Prostate gland (tissue), 2 donors: Measurements from ENCODE around the gene TUBB2B. TPM values are rescaled to one million over a fixed set of nuclear protein-coding genes. Genes with fewer than 3 reads are reported as not detected.

Experiments
- DNase-seq: peaks from one replicate; pipeline ENCODE4 v3.0.0-alpha.2; 2019; ENCODE audit warnings: low spot score
- H3K27ac ChIP-seq, 2 donors: fragments of 200-600 bp; sonication (generic); 2 replicates each; pipeline ENCODE4 v1.5.1; 2017 to 2019
- H3K27me3 ChIP-seq: fragments of 200-600 bp; sonication (generic); replicated peaks from 2 replicates; pipeline ENCODE4 v1.5.1; 2019; ENCODE audit not compliant: insufficient read depth
- H3K36me3 ChIP-seq, 2 donors: fragments of 200-600 bp; sonication (generic); 1 replicate in 1 of 2; 2 replicates in 1 of 2; pipeline versions ENCODE4 v1.5.1 to v1.8.1; 2017 to 2019
- H3K4me1 ChIP-seq: fragments of 200-600 bp; sonication (generic); replicated peaks from 2 replicates; pipeline ENCODE4 v1.5.1; 2019
- H3K4me3 ChIP-seq, 2 donors: fragments of 200-600 bp; sonication (generic); 2 replicates each; pipeline ENCODE4 v1.5.1; 2017 to 2019
- H3K9me3 ChIP-seq: fragments of 200-600 bp; sonication (generic); 2 replicates; pipeline ENCODE4 v1.5.1; 2017
- POLR2A ChIP-seq: fragments of 450-650 bp; IDR thresholded peaks from one replicate; pipeline ENCODE4 v1.6.1; 2016; ENCODE audit warnings: antibody characterized with exemption, mild to moderate bottlenecking
- POLR2AphosphoS5 ChIP-seq: sonication (generic); formaldehyde crosslinking; IDR thresholded peaks from one replicate; pipeline ENCODE4 v1.6.1; 2017; ENCODE audit warnings: antibody characterized with exemption
- WGBS: methylation state at CpG from one replicate; pipeline ENCODE4 v1.1.5; 2018; 5-methylcytosine and 5-hydroxymethylcytosine counted together
- intact Hi-C: fragments of 100-400 bp; cut with DNase I; formaldehyde crosslinking; loops from one replicate; pipeline ENCODE4 v1.14.2; 2022
- total RNA-seq, 2 donors: library from RNA; depleted of rRNA; stranded (reverse); fragments of >200 nt; gene quantifications; one replicate each; pipeline ENCODE4 v1.1.0, GENCODE V29; 2016
- TF ChIP-seq, protein P1 (sequence below), 4 experiments: fragments of 200-600 bp in 2 of 4; fragments of 450-650 bp in 2 of 4; sonication (generic) in 2 of 4; IDR thresholded peaks; 1 replicate in 3 of 4; 2 replicates in 1 of 4; pipeline ENCODE4 v1.5.1; 2016 to 2019; ENCODE audit warnings: antibody characterized with exemption in 4 of 4, mild to moderate bottlenecking in 2 of 4, moderate library complexity in 2 of 4

The TUBB2B gene
- total RNA-seq, 2 donors from 2014 or later: 3.9 to 4.5 TPM

- 94% methylated on average over 2 of the region's 2 CpGs for WGBS
- no peak for TF ChIP-seq POLR2AphosphoS5
- no peak for TF ChIP-seq POLR2A
- TF ChIP-seq, protein P1, sequence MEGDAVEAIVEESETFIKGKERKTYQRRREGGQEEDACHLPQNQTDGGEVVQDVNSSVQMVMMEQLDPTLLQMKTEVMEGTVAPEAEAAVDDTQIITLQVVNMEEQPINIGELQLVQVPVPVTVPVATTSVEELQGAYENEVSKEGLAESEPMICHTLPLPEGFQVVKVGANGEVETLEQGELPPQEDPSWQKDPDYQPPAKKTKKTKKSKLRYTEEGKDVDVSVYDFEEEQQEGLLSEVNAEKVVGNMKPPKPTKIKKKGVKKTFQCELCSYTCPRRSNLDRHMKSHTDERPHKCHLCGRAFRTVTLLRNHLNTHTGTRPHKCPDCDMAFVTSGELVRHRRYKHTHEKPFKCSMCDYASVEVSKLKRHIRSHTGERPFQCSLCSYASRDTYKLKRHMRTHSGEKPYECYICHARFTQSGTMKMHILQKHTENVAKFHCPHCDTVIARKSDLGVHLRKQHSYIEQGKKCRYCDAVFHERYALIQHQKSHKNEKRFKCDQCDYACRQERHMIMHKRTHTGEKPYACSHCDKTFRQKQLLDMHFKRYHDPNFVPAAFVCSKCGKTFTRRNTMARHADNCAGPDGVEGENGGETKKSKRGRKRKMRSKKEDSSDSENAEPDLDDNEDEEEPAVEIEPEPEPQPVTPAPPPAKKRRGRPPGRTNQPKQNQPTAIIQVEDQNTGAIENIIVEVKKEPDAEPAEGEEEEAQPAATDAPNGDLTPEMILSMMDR (IDR thresholded peaks at IDR 0.05): no peak
- Histone ChIP-seq H3K4me1 (no peaks in the 10 kb centered on the region), H3K36me3 (no peaks in the 10 kb centered on the region), H3K27ac (no peak overlapping the region), H3K27me3 (no peaks in the 10 kb centered on the region), H3K9me3 (no peaks in the 10 kb centered on the region), H3K4me3 (no peak overlapping the region)
- DNase-seq: no peak
- intact Hi-C loops: no loop called here
Observed at GRCh38 chr6:3213334-3213695, 14.1 kb downstream of the TUBB2B start.

- H3K9me3 ChIP-seq: no peaks in the 10 kb centered on the region
- WGBS: 97% methylated on average over 6 of the region's 6 CpGs
- no peaks in the 10 kb centered on the region for H3K4me1 ChIP-seq
- no peak overlapping the region for H3K4me3 ChIP-seq
- DNase-seq: no peak
- intact Hi-C loops: no loop called here
- TF ChIP-seq, protein P1 (IDR thresholded peaks at IDR 0.05): no peak
- TF ChIP-seq POLR2A (no peak), POLR2AphosphoS5 (no peak)
- no peaks in the 10 kb centered on the region for H3K36me3 ChIP-seq
- no peak overlapping the region for H3K27ac ChIP-seq
- no peaks in the 10 kb centered on the region for H3K27me3 ChIP-seq
Observed at GRCh38 chr6:3212261-3212660, 15.2 kb downstream of the TUBB2B start.

DNA sequence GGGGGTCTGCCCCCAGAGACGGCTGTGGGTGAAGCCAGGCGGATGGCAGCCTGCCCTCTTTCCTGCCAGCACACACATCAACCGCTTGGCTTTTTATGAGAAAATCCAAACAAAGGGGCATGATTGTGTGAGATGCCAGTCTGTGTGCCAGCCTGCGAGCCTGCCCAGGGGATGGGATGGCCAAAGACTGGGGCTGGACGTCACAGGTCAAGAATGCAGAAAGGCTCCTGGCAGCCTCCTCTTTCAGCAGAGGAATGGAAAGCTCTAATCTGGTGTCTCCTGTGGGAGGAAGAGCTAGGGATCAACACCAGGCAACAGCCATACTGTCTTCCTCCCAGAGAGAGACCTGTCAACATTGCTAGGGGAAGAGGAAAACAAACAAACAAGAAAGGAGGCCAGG lies 15.8 kb downstream of the TUBB2B start:
- DNase-seq: no peak
- Histone ChIP-seq H3K27me3 (no peaks in the 10 kb centered on the region), H3K4me1 (no peaks in the 10 kb centered on the region), H3K4me3 (no peak overlapping the region), H3K36me3 (no peaks in the 10 kb centered on the region), H3K9me3 (no peaks in the 10 kb centered on the region), H3K27ac (no peak overlapping the region)
- intact Hi-C loops: no loop called here
- TF ChIP-seq, protein P1 (IDR thresholded peaks at IDR 0.05): no peak
- 36% methylated on average over 5 of the region's 5 CpGs for WGBS

DNA sequence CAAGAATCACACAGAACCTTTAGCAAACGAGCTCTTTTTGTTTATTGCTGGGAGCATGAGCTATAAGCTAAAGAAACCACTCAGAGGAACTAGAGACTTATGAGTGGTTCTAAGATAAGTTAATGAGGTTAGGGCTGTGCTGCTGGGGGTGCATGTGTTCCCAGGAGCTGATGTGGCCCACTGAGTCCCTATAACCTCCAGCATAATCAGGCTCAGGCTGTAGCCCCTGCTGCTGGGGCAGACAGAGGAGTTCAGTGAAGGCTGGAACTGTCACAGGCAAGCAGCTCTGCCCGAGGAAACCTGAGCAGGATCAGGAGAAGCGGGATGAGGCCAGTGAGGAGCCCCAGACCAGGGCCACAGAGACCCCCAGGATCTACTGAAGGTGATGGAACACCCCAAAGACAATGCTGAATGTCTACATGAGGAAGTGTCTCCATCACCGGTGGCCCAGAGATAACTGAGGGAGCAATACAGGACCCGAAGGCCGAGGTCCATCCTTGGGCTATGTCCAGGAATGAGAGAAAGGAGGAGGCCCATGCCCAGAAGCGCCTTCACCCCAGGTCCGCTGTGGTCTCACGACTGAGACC lies 17.3 kb downstream of the TUBB2B start:
- Histone ChIP-seq H3K4me1 (no peaks in the 10 kb centered on the region), H3K27me3 (no peaks in the 10 kb centered on the region), H3K36me3 (no peaks in the 10 kb centered on the region), H3K4me3 (no peak overlapping the region), H3K9me3 (no peaks in the 10 kb centered on the region), H3K27ac (no peak overlapping the region)
- intact Hi-C loops: no loop called here
- DNase-seq: no peak
- TF ChIP-seq, protein P1 (IDR thresholded peaks at IDR 0.05): no peak
- TF ChIP-seq POLR2AphosphoS5: no peak
- TF ChIP-seq POLR2A: no peak
- WGBS: 89% methylated on average over 9 of the region's 9 CpGs

DNA sequence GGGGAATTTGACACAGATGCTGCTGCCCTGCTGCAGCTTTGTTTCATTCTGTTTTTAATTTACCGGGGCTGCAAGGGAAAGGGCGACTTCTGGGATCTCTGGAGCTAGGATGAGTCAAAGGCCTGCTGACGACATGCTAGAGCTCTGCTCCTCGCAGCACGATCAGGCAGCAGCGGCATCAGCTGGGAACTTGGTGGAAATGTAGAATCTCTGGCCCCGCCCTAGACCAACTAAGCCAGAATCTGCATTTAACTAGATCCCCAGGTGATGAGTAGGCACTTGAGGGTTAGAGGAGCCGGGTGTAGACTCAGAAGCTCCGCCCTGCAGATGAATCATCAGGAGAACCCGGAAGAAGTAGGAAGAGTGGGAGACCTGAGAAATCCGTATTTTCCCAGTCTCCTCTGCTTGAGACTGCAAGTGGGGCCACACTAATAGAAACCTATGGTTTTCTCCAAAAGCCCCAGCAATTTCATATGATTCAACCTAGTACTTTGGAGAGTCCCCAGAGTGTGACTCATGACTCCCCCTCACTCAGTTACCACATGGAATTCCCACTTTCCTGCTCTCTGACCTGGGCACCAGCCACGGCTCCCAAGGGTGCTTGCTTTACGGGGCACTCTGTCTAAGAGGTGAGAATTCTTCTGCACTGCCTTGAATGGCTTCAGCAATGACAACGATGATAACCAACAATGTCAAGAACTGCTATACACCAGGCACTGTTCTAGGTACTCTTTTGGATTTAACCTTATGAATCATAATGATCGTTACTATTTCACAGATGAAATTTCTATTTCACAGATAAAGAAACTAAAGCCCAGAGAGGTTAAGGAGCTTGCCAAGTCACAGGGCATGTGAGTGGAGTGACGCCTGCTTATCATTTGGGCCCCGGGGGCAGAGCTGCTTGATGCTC lies 18.1 kb downstream of the TUBB2B start:
- Histone ChIP-seq H3K36me3 (no peaks in the 10 kb centered on the region), H3K9me3 (no peaks in the 10 kb centered on the region), H3K4me3 (no peak overlapping the region), H3K4me1 (no peaks in the 10 kb centered on the region), H3K27me3 (no peaks in the 10 kb centered on the region), H3K27ac (no peak overlapping the region)
- TF ChIP-seq POLR2AphosphoS5 (no peak), POLR2A (no peak)
- TF ChIP-seq, protein P1 (IDR thresholded peaks at IDR 0.05): no peak
- intact Hi-C loops: no loop called here
- DNase-seq: no peak
- 66% methylated on average over 17 of the region's 17 CpGs for WGBS
